NCI-H1436 treated with DMSO at 0.1 percent for 48 hours (cell line): Measurements from ENCODE around the gene KCNK15.

ENCODE experiments used
- DNase-seq: peaks from one replicate; lab custom pipeline; 2025; lab: John Stamatoyannopoulos, UW

KCNK15 gene

GRCh38 chr20:44736170-44737021 lies 9.3 kb upstream of the KCNK15 start:
- DNase-seq, result no peak

DNA sequence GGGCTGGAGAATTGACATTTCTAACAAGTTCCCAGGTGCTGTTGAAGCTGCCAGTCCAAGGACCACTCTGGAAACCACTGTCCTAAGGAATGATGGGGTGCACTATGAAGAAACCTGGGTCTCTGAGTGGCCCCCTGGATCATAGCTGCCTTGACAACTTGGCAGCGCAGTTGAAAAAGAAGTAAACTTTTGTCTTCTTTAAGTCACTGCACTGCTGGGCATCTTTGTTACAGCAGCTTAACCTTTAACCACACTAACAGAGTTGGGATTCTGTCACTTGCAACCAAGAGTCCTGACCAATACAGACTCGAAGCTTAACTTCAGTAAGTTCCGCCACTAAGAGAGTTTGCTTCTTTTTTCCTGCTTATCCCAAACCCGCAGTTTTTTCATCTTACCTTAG lies 8.5 kb upstream of the KCNK15 start:
- no peak for DNase-seq

DNA sequence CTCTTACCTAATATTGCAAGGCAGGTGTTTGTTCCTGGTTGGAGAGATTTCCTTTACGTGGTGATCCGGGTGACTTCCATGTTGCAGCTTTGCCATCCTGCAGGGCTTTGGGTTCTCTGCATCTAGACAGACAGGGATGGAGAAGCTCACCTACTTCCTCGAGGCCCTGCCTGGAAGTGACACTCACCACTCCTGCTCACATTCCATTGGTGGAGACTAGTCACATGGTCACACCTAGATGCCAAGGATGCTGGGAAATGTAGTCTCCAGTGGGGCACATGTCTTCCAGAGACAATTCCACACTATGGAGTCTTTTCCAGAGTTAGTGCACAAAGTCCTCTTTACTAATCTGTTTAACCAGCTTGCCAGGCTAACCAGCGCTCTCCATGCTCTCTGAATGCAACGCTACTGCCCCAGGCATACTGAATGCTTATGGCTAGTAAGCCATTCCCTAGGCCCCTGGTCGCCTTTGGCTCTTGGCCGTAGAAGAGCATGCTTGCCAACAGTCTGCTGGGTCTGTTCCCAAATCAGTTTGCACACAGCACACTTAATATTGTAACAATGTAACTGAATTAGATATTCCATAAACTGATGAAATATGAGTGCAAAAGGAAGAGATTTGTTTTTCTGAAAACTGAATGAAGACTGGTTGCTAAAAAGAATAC lies 6.7 kb upstream of the KCNK15 start:
- DNase-seq, result no peak

- no peak for DNase-seq
Observed at GRCh38 chr20:44739942-44740341, 5.7 kb upstream of the KCNK15 start.

- no peak for DNase-seq
Observed at GRCh38 chr20:44742304-44743079, 3.2 kb upstream of the KCNK15 start.

DNA sequence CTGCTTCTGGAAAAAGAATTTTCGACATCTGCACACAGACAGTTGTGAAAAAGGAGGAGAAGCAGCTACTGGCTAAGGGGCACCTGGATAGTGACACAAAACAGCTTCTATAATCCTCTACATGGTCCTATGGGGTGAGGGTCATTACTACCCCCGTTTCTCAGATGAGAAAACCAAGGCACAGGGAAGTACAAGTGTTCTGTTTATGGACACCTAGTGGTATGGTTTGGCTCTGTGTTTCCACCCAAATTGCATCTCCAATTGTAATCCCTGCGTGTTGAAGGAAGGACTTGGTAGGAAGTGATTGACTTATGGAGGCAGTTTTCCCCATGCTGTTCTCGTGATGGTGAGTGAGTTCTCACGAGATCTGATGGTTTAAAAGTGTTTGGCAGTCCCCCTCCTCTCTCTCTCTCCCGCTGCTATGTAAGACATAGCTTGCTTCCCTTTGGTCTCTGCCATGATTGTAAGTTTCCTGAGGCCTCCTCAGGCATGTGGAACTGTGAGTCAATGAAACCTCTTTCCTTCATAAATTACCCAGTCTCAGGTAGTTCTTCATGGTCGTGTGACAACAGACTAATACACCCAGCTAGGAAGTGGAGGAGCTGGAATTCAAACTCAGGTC lies 2.5 kb upstream of the KCNK15 start:
- DNase-seq, result no peak

DNA sequence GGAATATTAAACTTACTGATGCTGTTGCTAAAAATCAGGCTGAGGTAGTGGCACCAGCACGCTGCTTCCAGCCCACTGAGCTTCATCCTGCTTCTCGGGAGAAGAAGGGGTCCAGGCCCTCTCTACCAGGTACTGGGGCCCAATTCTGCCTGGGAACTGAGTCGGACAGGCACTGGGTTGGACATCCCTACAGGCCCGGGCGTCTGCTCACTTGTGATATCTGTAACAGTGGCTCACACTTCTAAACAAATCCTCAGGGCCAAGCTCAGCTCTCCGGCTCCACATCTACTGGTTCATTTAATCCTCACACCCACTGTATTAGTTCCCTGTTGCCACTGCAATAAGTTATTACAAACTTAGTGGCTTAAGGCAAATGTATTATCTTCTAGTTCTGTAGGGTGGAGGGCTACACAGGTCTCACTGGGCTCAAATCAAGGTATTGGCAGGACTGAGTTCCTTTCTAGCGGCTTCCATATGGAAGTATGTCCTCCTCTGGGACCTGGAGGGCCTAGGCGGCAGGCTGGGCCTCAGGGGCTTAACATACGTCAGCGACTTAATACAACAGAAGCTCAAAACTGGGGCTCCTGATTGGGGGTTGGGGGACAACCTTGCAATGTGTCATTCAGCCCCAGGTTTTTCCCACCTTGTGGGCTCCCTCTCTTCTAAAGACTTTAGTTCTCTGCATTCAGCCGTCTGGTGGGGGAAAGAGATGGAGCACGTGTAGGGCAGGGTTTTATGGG lies 1.6 kb upstream of the KCNK15 start:
- no peak for DNase-seq

DNA sequence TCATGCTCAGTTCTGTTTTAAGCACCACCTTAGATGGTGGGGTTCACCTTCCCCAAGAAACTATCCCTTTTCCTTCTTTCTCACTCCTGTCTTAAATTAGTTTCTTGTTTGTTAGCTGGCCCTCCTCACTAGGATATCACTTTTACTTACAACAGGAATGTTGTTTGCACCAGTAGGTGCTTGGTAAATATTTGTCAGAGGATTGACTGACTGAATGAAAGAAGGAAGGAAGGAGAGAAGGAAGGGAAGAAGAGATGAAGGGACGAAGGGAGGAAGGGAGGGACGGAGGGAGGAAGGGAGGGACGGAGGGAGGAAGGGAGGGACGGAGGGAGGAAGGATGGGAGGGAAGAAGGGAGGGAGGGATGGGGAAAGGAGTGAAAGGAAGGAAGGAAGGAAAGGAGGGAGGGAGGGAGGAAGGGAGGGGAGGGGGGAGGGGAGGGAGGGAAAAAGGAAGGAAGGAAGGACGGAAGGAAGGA lies 505 bp upstream of the KCNK15 start:
- DNase-seq, result no peak

DNA sequence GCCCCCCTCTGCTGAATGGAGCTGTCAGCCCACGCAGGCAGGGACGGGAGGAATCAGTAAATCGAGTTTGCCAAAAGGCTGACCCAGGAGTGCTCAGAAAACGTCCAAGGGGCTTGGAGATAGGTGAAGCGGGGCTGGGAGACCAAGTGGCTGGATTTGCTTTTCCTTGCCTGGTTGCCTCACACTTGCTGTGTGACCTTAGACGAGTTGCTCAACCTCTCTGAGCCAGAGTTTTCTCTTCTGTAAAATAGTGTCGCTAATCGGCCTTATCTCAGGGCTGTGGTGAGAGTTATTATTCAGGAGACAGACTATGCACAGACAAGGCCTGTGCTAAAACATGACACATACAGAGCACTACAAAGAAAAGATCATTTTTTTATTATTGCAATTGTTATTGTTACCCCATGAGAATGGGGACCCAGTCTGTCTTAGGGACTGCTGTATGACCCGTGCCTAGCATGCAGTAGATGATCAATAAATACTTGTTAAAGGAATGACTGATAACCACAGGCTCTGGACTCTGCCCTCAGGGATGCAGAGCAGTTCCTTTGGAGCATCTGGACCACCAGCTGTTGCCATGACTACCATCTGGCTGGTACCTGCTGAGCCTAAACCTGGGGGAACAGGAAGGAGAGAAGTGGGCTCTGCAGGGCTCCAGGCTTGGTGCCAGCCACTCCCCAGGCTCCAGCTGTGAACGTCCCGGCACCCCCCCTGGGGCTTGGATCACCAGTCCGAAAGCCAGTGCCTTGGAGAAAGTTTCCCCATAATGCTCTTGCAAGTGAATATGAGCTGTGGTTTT lies 901 bp downstream of the KCNK15 start:
- DNase-seq, result no peak

GRCh38 chr20:44747166-44748004 lies 1.7 kb downstream of the KCNK15 start:
- DNase-seq, result no peak

GRCh38 chr20:44748005-44748370 lies 2.3 kb downstream of the KCNK15 start:
- DNase-seq, result no peak

DNA sequence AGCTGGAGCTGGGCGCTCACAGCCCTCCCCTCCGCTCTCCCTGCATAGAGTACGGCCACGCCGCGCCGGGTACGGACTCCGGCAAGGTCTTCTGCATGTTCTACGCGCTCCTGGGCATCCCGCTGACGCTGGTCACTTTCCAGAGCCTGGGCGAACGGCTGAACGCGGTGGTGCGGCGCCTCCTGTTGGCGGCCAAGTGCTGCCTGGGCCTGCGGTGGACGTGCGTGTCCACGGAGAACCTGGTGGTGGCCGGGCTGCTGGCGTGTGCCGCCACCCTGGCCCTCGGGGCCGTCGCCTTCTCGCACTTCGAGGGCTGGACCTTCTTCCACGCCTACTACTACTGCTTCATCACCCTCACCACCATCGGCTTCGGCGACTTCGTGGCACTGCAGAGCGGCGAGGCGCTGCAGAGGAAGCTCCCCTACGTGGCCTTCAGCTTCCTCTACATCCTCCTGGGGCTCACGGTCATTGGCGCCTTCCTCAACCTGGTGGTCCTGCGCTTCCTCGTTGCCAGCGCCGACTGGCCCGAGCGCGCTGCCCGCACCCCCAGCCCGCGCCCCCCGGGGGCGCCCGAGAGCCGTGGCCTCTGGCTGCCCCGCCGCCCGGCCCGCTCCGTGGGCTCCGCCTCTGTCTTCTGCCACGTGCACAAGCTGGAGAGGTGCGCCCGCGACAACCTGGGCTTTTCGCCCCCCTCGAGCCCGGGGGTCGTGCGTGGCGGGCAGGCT lies 4.6 kb downstream of the KCNK15 start:
- DNase-seq, result no peak

- no peak for DNase-seq
Observed at GRCh38 chr20:44752099-44752931, 6.7 kb downstream of the KCNK15 start.

GRCh38 chr20:44754554-44754953 lies 8.9 kb downstream of the KCNK15 start:
- DNase-seq, result no peak

DNA sequence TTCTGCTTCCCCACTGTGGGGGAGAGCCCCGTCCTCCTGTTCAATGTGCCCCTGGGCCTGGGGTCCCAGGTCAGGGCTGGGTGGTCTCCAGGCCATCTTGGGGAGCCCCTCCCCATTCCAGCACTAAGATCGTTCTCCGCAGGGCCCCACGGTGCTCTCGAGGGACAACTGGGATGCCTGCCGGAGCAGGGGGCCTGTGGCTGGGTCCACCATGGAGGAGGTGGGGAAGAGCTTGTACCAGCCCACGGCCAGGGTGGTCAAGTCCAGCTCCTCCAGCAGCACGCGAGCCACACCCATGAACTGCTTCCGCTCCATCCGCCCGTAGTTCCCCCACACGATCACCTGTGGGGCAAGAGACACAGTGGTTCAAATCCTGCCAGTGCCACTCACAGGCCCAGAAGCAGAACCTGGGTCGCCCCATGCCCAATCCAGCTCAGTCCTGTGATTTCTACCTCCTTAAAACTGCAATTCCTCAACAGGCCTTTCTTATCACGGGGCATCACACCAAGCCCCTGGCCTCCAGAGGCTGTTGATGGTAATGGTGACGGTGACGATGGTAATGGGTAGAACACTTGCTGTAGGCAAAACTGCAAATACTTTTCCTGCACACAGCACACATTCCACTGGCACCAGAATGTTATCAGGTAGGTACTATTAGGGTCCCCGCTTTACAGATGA lies 10.5 kb downstream of the KCNK15 start:
- no peak for DNase-seq

DNA sequence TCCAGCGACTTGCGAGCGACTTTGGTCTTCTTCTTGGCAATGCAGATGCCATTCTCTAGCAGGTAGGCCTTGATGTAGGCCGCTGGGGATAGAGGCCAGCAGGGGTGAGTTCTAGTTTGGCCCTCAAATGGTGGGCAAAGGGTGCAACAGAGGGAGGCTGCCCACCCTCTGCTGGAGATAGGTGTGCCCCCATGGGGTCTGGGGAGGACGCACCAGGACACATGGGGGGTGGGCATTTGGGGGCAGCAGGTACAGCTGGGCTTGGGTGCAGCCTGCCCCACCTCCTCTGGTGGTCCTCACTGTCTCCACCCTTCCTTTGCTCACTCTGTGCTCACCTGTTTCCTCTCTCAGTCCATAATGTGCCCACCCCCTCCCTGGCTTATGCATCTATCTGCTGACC lies 11.3 kb downstream of the KCNK15 start:
- DNase-seq, result no peak

DNA sequence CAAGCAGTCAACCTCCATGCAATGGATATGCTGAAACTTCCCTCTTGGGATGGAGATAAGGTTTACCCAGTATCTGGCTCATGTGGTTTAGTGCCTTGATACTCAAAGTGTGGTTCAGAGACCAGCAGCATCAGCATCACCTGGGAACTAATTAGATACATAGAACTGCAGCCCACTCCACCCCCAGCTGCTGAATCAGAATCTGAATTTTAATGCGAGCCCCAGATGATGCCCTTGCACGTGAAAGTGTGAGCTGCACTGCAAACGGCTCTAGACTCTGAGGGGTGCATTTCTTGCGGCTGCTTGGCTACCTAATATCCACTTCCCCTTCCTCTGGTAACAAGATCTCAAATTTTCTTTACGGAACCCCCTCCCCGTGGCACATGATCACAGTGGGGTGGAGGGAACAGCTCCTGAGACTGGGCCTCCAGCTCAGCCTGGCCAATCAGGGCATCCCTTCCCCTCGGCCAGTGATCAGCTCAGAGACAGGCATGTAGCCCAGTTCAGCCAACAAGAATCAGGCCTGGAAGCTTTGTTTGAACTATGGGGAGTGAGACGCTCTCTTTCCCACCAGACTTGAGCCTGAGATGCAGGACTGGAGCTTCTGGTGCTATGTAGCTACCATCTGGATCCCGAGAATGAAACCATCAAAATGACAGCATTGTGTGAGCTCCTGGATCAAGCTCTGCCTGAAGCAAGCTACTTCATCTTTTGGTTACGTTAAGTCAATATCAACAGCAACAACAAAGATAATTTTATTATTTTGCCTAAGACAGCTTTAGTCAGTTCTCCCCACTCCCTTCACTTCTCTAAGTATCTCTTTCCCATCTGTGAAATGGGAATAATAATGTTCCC lies 12.8 kb downstream of the KCNK15 start:
- no peak for DNase-seq
